ENCODE measurements around the gene ZNF783.

ZNF783 gene

DNA sequence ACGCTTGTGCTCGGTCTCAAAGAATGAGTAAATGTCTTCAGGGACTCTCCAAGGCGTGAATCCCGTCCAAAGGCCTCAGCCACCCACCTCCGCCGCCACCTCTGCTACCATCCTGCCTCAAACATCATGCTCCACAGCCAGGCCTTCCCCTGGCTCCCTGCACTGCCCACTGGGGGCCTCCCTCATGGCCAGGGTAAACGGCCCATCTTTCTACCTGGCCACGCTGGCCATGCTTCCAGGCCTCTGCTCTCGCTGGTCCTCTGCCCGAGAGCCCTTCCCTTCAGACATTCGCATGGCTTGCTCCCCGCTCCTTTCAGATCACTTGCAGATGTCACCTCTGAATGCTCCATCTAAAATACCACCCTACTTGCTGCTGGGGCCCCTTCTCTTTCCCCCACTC, 40.2 kb downstream of the ZNF783 start:
- Histone ChIP-seq H3K27ac (ENCODE audit: low read length) (no peak overlapping the region), H3K4me2 (ENCODE audit: low read length) (no peak overlapping the region), H2AFZ (ENCODE audit: low read depth, low read length) (no peak overlapping the region), H3K9ac (ENCODE audit: low read length) (no peak overlapping the region), H3K9me3 (ENCODE audit: insufficient read depth, low read length) (no peaks in the 10 kb centered on the region), H3K36me3 (replicated peaks; ENCODE audit: low read depth, low read length) (peaks cover 7% of the 10 kb centered on the region), H3K4me1 (ENCODE audit: low read length) (no peaks in the 10 kb centered on the region), H3K27me3 (ENCODE audit: low read depth, low read length) (no peaks in the 10 kb centered on the region), H4K20me1 (ENCODE audit: insufficient read depth, low read length) (no peaks in the 10 kb centered on the region), H3K4me3 (ENCODE audit: low read length) (no peak overlapping the region), H3K79me2 (ENCODE audit: low read length) (no peaks in the 10 kb centered on the region)
- TF ChIP-seq, protein P1, sequence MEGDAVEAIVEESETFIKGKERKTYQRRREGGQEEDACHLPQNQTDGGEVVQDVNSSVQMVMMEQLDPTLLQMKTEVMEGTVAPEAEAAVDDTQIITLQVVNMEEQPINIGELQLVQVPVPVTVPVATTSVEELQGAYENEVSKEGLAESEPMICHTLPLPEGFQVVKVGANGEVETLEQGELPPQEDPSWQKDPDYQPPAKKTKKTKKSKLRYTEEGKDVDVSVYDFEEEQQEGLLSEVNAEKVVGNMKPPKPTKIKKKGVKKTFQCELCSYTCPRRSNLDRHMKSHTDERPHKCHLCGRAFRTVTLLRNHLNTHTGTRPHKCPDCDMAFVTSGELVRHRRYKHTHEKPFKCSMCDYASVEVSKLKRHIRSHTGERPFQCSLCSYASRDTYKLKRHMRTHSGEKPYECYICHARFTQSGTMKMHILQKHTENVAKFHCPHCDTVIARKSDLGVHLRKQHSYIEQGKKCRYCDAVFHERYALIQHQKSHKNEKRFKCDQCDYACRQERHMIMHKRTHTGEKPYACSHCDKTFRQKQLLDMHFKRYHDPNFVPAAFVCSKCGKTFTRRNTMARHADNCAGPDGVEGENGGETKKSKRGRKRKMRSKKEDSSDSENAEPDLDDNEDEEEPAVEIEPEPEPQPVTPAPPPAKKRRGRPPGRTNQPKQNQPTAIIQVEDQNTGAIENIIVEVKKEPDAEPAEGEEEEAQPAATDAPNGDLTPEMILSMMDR (IDR thresholded peaks at IDR 0.05; ENCODE audit: low read depth, low read length) = no peak
- no peak for TF ChIP-seq EZH2phosphoT487 (IDR thresholded peaks at IDR 0.05; ENCODE audit: low read depth)

DNA sequence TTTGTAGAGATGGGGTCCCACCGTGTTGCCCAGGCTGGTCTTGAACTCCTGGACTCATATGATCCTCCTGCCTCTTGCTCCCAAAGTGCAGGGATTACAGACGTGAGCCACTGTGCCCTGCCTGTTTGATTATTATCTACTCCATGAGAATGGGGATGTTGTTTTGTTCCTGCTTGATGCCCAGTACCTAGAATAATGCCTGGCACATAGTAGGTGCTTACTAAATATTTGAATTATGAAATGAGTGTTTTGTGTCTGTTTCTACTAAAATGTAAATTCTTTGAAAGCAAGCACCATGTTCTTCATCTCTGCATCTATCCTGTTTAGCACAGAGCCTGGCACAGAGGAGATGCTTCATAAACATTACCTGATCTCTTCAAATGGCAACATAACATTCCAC, 40.9 kb downstream of the ZNF783 start:
- H3K9me3 ChIP-seq (ENCODE audit: insufficient read depth, low read length) = no peaks in the 10 kb centered on the region
- no peak overlapping the region for H3K9ac ChIP-seq (ENCODE audit: low read length)
- no peak overlapping the region for H3K4me3 ChIP-seq (ENCODE audit: low read length)
- no peaks in the 10 kb centered on the region for H3K4me1 ChIP-seq (ENCODE audit: low read length)
- no peak overlapping the region for H3K4me2 ChIP-seq (ENCODE audit: low read length)
- H3K27me3 ChIP-seq (ENCODE audit: low read depth, low read length) = no peaks in the 10 kb centered on the region
- TF ChIP-seq EZH2phosphoT487 (IDR thresholded peaks at IDR 0.05; ENCODE audit: low read depth) = no peak
- TF ChIP-seq, protein P1 (IDR thresholded peaks at IDR 0.05; ENCODE audit: low read depth, low read length) = no peak
- H4K20me1 ChIP-seq (ENCODE audit: insufficient read depth, low read length) = no peaks in the 10 kb centered on the region
- no peaks in the 10 kb centered on the region for H3K79me2 ChIP-seq (ENCODE audit: low read length)
- no peak overlapping the region for H3K27ac ChIP-seq (ENCODE audit: low read length)
- H3K36me3 ChIP-seq (replicated peaks; ENCODE audit: low read depth, low read length) = peaks cover 4% of the 10 kb centered on the region
- H2AFZ ChIP-seq (ENCODE audit: low read depth, low read length) = no peak overlapping the region

DNA sequence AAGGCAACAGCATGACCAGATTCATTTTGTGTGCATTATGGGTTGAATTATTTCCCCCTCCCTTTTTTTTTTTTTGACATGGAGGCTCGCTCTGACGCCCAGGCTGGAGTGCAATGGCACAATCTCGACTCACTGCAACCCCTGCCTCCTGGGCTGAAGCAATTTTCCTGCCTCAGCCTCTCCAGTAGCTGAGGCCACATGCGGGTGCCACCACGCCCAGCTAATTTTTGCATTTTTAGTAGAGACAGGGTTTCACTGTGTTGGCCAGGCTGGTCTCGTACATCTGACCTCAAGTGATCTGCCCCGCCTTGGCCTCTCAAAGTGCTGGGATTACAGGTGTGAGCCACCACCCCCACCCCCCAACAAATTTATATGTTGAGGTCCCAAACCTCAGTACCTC, 42.0 kb downstream of the ZNF783 start:
- no peaks in the 10 kb centered on the region for H3K9me3 ChIP-seq (ENCODE audit: insufficient read depth, low read length)
- TF ChIP-seq, protein P1 (IDR thresholded peaks at IDR 0.05; ENCODE audit: low read depth, low read length) = no peak
- no peaks in the 10 kb centered on the region for H4K20me1 ChIP-seq (ENCODE audit: insufficient read depth, low read length)
- H3K27ac ChIP-seq (ENCODE audit: low read length) = no peak overlapping the region
- no peak overlapping the region for H2AFZ ChIP-seq (ENCODE audit: low read depth, low read length)
- H3K9ac ChIP-seq (ENCODE audit: low read length) = no peak overlapping the region
- H3K4me1 ChIP-seq (ENCODE audit: low read length) = no peaks in the 10 kb centered on the region
- H3K79me2 ChIP-seq (ENCODE audit: low read length) = no peaks in the 10 kb centered on the region
- no peaks in the 10 kb centered on the region for H3K36me3 ChIP-seq (replicated peaks; ENCODE audit: low read depth, low read length)
- no peaks in the 10 kb centered on the region for H3K27me3 ChIP-seq (ENCODE audit: low read depth, low read length)
- H3K4me2 ChIP-seq (ENCODE audit: low read length) = no peak overlapping the region
- no peak overlapping the region for H3K4me3 ChIP-seq (ENCODE audit: low read length)

DNA sequence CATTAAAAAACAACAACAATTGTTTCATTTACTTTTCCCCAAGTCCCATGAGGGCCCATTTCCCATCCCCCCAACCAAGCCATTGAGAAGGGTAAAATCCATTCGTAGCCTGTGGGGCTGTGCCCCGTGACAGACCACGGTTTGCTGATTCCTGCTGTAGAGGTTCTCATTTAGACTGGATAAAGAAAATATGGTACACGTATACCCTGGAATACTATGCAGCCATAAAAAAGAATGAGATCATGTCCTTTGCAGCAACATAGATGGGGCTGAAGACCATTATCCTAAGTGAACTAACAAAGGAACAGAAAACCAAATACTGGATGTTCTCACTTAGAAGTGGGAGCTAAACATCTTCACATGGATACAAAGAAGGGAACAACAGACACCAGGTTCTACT, 44.9 kb downstream of the ZNF783 start:
- H2AFZ ChIP-seq (ENCODE audit: low read depth, low read length) = no peak overlapping the region
- no peak overlapping the region for H3K9ac ChIP-seq (ENCODE audit: low read length)
- no peaks in the 10 kb centered on the region for H4K20me1 ChIP-seq (ENCODE audit: insufficient read depth, low read length)
- H3K4me1 ChIP-seq (ENCODE audit: low read length) = no peaks in the 10 kb centered on the region
- no peaks in the 10 kb centered on the region for H3K27me3 ChIP-seq (ENCODE audit: low read depth, low read length)
- H3K4me2 ChIP-seq (ENCODE audit: low read length) = no peak overlapping the region
- no peak overlapping the region for H3K27ac ChIP-seq (ENCODE audit: low read length)
- H3K9me3 ChIP-seq (ENCODE audit: insufficient read depth, low read length) = no peaks in the 10 kb centered on the region
- no peaks in the 10 kb centered on the region for H3K36me3 ChIP-seq (replicated peaks; ENCODE audit: low read depth, low read length)
- no peak overlapping the region for H3K4me3 ChIP-seq (ENCODE audit: low read length)
- no peaks in the 10 kb centered on the region for H3K79me2 ChIP-seq (ENCODE audit: low read length)
- no peak for TF ChIP-seq EZH2phosphoT487 (IDR thresholded peaks at IDR 0.05; ENCODE audit: low read depth)
- TF ChIP-seq, protein P1 (IDR thresholded peaks at IDR 0.05; ENCODE audit: low read depth, low read length) = no peak

Measured in OCI-LY3 (cell line).